CD4-positive, alpha-beta memory T cell (primary cell): Measurements from ENCODE around the gene DELE1. TPM values are rescaled to one million over a fixed set of nuclear protein-coding genes. Genes with fewer than 3 reads are reported as not detected.
A peak's percentile ranks its signal among the peaks of the same experiment; 100 is the strongest.
"Not testable (repeated sequence)": the region's sequence is repeated elsewhere in the genome, so short reads cannot be mapped to it uniquely, and the experiment has no call there.

ENCODE experiments used
- CTCF ChIA-PET: fragments of 350-600 bp; sonication (Branson Sonifier 250); formaldehyde crosslinking; loops from one replicate; lab custom pipeline; 2021; ENCODE audit warnings: inconsistent platforms; ENCODE audit not compliant: partially characterized antibody; lab: Charles Lee
- POLR2A ChIA-PET: fragments of 350-600 bp; sonication (Branson Sonifier 250); formaldehyde crosslinking; loops from one replicate; lab custom pipeline; 2021; ENCODE audit not compliant: partially characterized antibody; lab: Charles Lee
- DNase-seq, 5 donors: peaks; one replicate each; pipeline versions ENCODE4 v3.0.0 to v3.0.0-alpha.2; 2020 to 2022; ENCODE audit warnings: mixed read lengths in 1 of 5
- H3K27ac ChIP-seq: one replicate; pipeline ENCODE4 v1.7.0; 2013; ENCODE audit warnings: low read depth, low read length
- H3K27me3 ChIP-seq: 2 replicates; pipeline ENCODE4 v1.7.0; 2013; ENCODE audit warnings: mild to moderate bottlenecking, low read length, moderate library complexity; ENCODE audit not compliant: insufficient read depth
- H3K36me3 ChIP-seq: 2 replicates; pipeline ENCODE4 v1.7.0; 2013; ENCODE audit warnings: mild to moderate bottlenecking, low read length, moderate library complexity; ENCODE audit not compliant: insufficient read depth
- H3K4me1 ChIP-seq: 2 replicates; pipeline ENCODE4 v1.7.0; 2013; ENCODE audit warnings: mild to moderate bottlenecking, low read length, moderate library complexity; ENCODE audit not compliant: insufficient read depth
- H3K4me3 ChIP-seq, 2 donors: one replicate each; pipeline ENCODE4 v1.7.0; 2013; ENCODE audit warnings: low read length in 2 of 2, mild to moderate bottlenecking in 1 of 2
- H3K9me3 ChIP-seq, 2 donors: one replicate each; pipeline ENCODE4 v1.7.0; 2013; ENCODE audit warnings: low read length in 2 of 2, control low read depth in 1 of 2; ENCODE audit not compliant: control insufficient read depth in 1 of 2
- H3K27ac Mint-ChIP-seq, 7 donors: one replicate each; pipeline ENCODE4 v1.8.0; 2020 to 2021; ENCODE audit warnings: mixed read lengths in 7 of 7, mild to moderate bottlenecking in 6 of 7, inconsistent platforms in 3 of 7, moderate library complexity in 3 of 7
- H3K27me3 Mint-ChIP-seq, 2 donors: one replicate each; pipeline ENCODE4 v1.8.0; 2020 to 2021; ENCODE audit warnings: mixed read lengths in 2 of 2
- H3K36me3 Mint-ChIP-seq, 2 donors: one replicate each; pipeline ENCODE4 v1.8.0; 2020 to 2021; ENCODE audit warnings: mixed read lengths in 2 of 2, inconsistent platforms in 1 of 2, mild to moderate bottlenecking in 1 of 2
- H3K4me1 Mint-ChIP-seq, 4 donors: one replicate each; pipeline ENCODE4 v1.8.0; 2020 to 2021; ENCODE audit warnings: mixed read lengths in 4 of 4, mild to moderate bottlenecking in 1 of 4
- H3K4me3 Mint-ChIP-seq, 8 donors: one replicate each; pipeline ENCODE4 v1.8.0; 2020 to 2021; ENCODE audit warnings: mixed read lengths in 8 of 8, mild to moderate bottlenecking in 7 of 8, moderate library complexity in 6 of 8, inconsistent platforms in 3 of 8
- H3K9me3 Mint-ChIP-seq, 8 donors: one replicate each; pipeline ENCODE4 v1.8.0; 2020 to 2021; ENCODE audit warnings: mixed read lengths in 8 of 8, mild to moderate bottlenecking in 5 of 8, inconsistent platforms in 3 of 8, moderate library complexity in 1 of 8
- intact Hi-C: fragments of 100-400 bp; cut with micrococcal nuclease; formaldehyde crosslinking; loops from one replicate; pipeline ENCODE4 v1.15.1; 2023
- polyA plus RNA-seq, 2 donors: library from polyadenylated mRNA; unstranded; fragments of 300-500 nt; fragmentation: Illumina TruSeq; gene quantifications; one replicate each; pipeline ENCODE4 v1.2.3, GENCODE V29; 2021
- total RNA-seq, 2 experiments: library from RNA; stranded (reverse); gene quantifications; one replicate each; pipeline ENCODE4 v1.2.3, GENCODE V29; 2021

The DELE1 gene
- total and polyA plus RNA-seq, 4 experiments from 2014 or later, result 31.4 to 83.1 (median 58.7) TPM

GRCh38 chr5:141883892-141884318, 39.8 kb upstream of the DELE1 start:
- no peak for DNase-seq
- no peaks in the 10 kb centered on the region for H3K36me3 Mint-ChIP-seq
- H3K4me1 Mint-ChIP-seq, result peaks cover 7 to 23% (median 12%) of the 10 kb centered on the region in 4 donors
- ChIA-PET CTCF (interaction anchor here (0.9 to 8.4 kb wide), 6 partner anchors 9 to 191 kb away, joined by 3 to 239 read pairs (median 67); partner anchors contain the start of genes PCDH12 and RNF14), POLR2A (interaction anchor here (1.1 kb wide), 1 partner anchor 192 kb away, joined by 3 read pairs; no protein-coding TSS in a partner anchor)
- peaks cover 0 to 3% (median 0%) of the 10 kb centered on the region in 8 donors for H3K9me3 Mint-ChIP-seq
- H3K4me3 Mint-ChIP-seq, result no peak overlapping the region
- Histone ChIP-seq H3K9me3 (no peaks in the 10 kb centered on the region), H3K4me1 (peaks cover 9% of the 10 kb centered on the region), H3K27ac (no peak overlapping the region), H3K27me3 (peaks cover 29% of the 10 kb centered on the region), H3K4me3 (no peak overlapping the region), H3K36me3 (no peaks in the 10 kb centered on the region)
- intact Hi-C loops, result no loop called here
- no peak overlapping the region for H3K27ac Mint-ChIP-seq
- H3K27me3 Mint-ChIP-seq, result peaks cover 48 to 56% of the 10 kb centered on the region in 2 donors

GRCh38 chr5:141889282-141889871, 34.3 kb upstream of the DELE1 start:
- H3K4me1 Mint-ChIP-seq, result peaks cover 0 to 1% (median 0%) of the 10 kb centered on the region in 4 donors
- no peak for DNase-seq
- H3K36me3 Mint-ChIP-seq, result no peaks in the 10 kb centered on the region
- H3K9me3 Mint-ChIP-seq, result no peaks in the 10 kb centered on the region
- H3K4me3 ChIP-seq, result no peak overlapping the region
- no peak overlapping the region for H3K27ac ChIP-seq
- H3K4me3 Mint-ChIP-seq, result no peak overlapping the region
- H3K9me3 ChIP-seq, result no peaks in the 10 kb centered on the region
- peaks cover 26 to 34% of the 10 kb centered on the region in 2 donors for H3K27me3 Mint-ChIP-seq
- ChIA-PET POLR2A (interaction anchor here (1.0 to 1.1 kb wide), 3 partner anchors 34 to 71 kb away, joined by 3 to 4 read pairs (median 3); no protein-coding TSS in a partner anchor), CTCF (interaction anchor here (0.6 to 7.6 kb wide), 13 partner anchors 8 to 573 kb away, joined by 3 to 67 read pairs (median 4); partner anchors contain the start of genes PCDH1 and RNF14)
- H3K27me3 ChIP-seq, result peaks cover under 1% of the 10 kb centered on the region
- H3K36me3 ChIP-seq, result no peaks in the 10 kb centered on the region
- intact Hi-C loops, result loop anchor here (1.0 kb wide), 1 partner anchor 71 kb away; no protein-coding TSS in a partner anchor
- H3K27ac Mint-ChIP-seq, result no peak overlapping the region
- no peaks in the 10 kb centered on the region for H3K4me1 ChIP-seq

GRCh38 chr5:141890429-141890828, 33.2 kb upstream of the DELE1 start:
- H3K4me3 Mint-ChIP-seq, H3K4me3 ChIP-seq, H3K9me3 ChIP-seq, H3K27ac Mint-ChIP-seq, H3K4me1 ChIP-seq, intact Hi-C loops, H3K27me3 ChIP-seq, H3K36me3 Mint-ChIP-seq, H3K36me3 ChIP-seq, H3K9me3 Mint-ChIP-seq, DNase-seq, H3K4me1 Mint-ChIP-seq, H3K27ac ChIP-seq: not testable (repeated sequence)
- peaks cover 16 to 25% of the 10 kb centered on the region in 2 donors for H3K27me3 Mint-ChIP-seq
- ChIA-PET POLR2A (interaction anchor here (1.0 kb wide), 2 partner anchors 33 to 70 kb away, joined by 3 to 4 read pairs; no protein-coding TSS in a partner anchor), CTCF (interaction anchor here (1.0 to 7.6 kb wide), 13 partner anchors 9 to 198 kb away, joined by 3 to 67 read pairs (median 4); partner anchors contain the start of genes DELE1, PCDH1, PCDH12 and RNF14)

GRCh38 chr5:141897425-141897824, 26.2 kb upstream of the DELE1 start:
- no peak for DNase-seq
- Histone ChIP-seq H3K27me3 (no peaks in the 10 kb centered on the region), H3K36me3 (no peaks in the 10 kb centered on the region), H3K4me3 (no peak overlapping the region), H3K4me1 (no peaks in the 10 kb centered on the region), H3K27ac (no peak overlapping the region), H3K9me3 (no peaks in the 10 kb centered on the region)
- POLR2A ChIA-PET, result no interaction called here
- H3K27ac Mint-ChIP-seq, result no peak overlapping the region
- no peak overlapping the region for H3K4me3 Mint-ChIP-seq
- no peaks in the 10 kb centered on the region for H3K4me1 Mint-ChIP-seq
- peaks cover 4 to 18% of the 10 kb centered on the region in 2 donors for H3K27me3 Mint-ChIP-seq
- no peaks in the 10 kb centered on the region for H3K36me3 Mint-ChIP-seq
- H3K9me3 Mint-ChIP-seq, result no peaks in the 10 kb centered on the region
- intact Hi-C loops, result no loop called here
- CTCF ChIA-PET, result interaction anchor here (3.0 kb wide), 1 partner anchor 18 kb away, joined by 11 read pairs; the partner anchor contains the start of gene PCDH1

- CTCF ChIA-PET, result interaction anchor here (0.7 to 3.0 kb wide), 3 partner anchors 16 to 207 kb away, joined by 3 to 11 read pairs (median 3); partner anchors contain the start of gene PCDH1
- no peaks in the 10 kb centered on the region for H3K27me3 ChIP-seq
- Mint-ChIP-seq H3K27me3 (peaks cover 4 to 19% of the 10 kb centered on the region in 2 donors), H3K36me3 (no peaks in the 10 kb centered on the region), H3K9me3 (no peaks in the 10 kb centered on the region), H3K27ac (no peak overlapping the region), H3K4me3 (no peak overlapping the region), H3K4me1 (no peaks in the 10 kb centered on the region)
- intact Hi-C loops, result no loop called here
- no peaks in the 10 kb centered on the region for H3K4me1 ChIP-seq
- DNase-seq, result no peak
- H3K4me3 ChIP-seq, result no peak overlapping the region
- H3K9me3 ChIP-seq, result no peaks in the 10 kb centered on the region
- H3K27ac ChIP-seq, result no peak overlapping the region
- POLR2A ChIA-PET, result no interaction called here
- no peaks in the 10 kb centered on the region for H3K36me3 ChIP-seq
These were observed 25.1 kb upstream of the DELE1 start for GRCh38 chr5:141898448-141899049.

GRCh38 chr5:141902015-141902814, 21.5 kb upstream of the DELE1 start:
- DNase-seq, result no peak

More at GRCh38 chr5:141902015-141902814, 21.5 kb upstream of the DELE1 start:
- Histone ChIP-seq H3K9me3 (no peaks in the 10 kb centered on the region), H3K4me1 (no peaks in the 10 kb centered on the region), H3K27me3 (no peaks in the 10 kb centered on the region), H3K27ac (no peak overlapping the region), H3K4me3 (no peak overlapping the region), H3K36me3 (no peaks in the 10 kb centered on the region)
- peak overlapping the region in 1 of 7 donors; percentile 48 for H3K27ac Mint-ChIP-seq
- peaks cover 0 to 2% (median 0%) of the 10 kb centered on the region in 8 donors for H3K9me3 Mint-ChIP-seq
- peaks cover 3 to 15% of the 10 kb centered on the region in 2 donors for H3K27me3 Mint-ChIP-seq
- H3K4me3 Mint-ChIP-seq, result no peak overlapping the region
- no peaks in the 10 kb centered on the region for H3K4me1 Mint-ChIP-seq
- no peaks in the 10 kb centered on the region for H3K36me3 Mint-ChIP-seq
- CTCF ChIA-PET, result no interaction called here
- POLR2A ChIA-PET, result no interaction called here
- intact Hi-C loops, result no loop called here
